Nephron (organoid): ENCODE results near the gene NPL.

Source experiments
- H3K27ac Mint-ChIP-seq, 3 experiments: 2 replicates each; pipeline ENCODE4 v1.8.0; 2020; ENCODE audit warnings: mixed read lengths in 3 of 3, mild to moderate bottlenecking in 2 of 3, moderate library complexity in 1 of 3
- H3K27me3 Mint-ChIP-seq: 2 replicates; pipeline ENCODE4 v1.8.0; 2021; ENCODE audit warnings: low read depth, mild to moderate bottlenecking, moderate library complexity, mixed read lengths
- H3K36me3 Mint-ChIP-seq: 2 replicates; pipeline ENCODE4 v1.8.0; 2020; ENCODE audit warnings: low read depth, mixed read lengths
- H3K4me1 Mint-ChIP-seq: 2 replicates; pipeline ENCODE4 v1.8.0; 2020; ENCODE audit warnings: mixed read lengths
- H3K4me3 Mint-ChIP-seq, 3 experiments: 2 replicates each; pipeline ENCODE4 v1.8.0; 2020; ENCODE audit warnings: mild to moderate bottlenecking in 3 of 3, mixed read lengths in 3 of 3, moderate library complexity in 2 of 3
- H3K9me3 Mint-ChIP-seq: 2 replicates; pipeline ENCODE4 v1.8.0; 2020; ENCODE audit warnings: mixed read lengths
- CTCF ChIP-seq, 3 experiments: fragments of 200-600 bp; sonication (generic); IDR thresholded peaks; one replicate each; pipeline ENCODE4 v1.5.0; 2021; ENCODE audit warnings: antibody characterized with exemption in 3 of 3; ENCODE audit not compliant: unreplicated experiment in 3 of 3

NPL gene

DNA sequence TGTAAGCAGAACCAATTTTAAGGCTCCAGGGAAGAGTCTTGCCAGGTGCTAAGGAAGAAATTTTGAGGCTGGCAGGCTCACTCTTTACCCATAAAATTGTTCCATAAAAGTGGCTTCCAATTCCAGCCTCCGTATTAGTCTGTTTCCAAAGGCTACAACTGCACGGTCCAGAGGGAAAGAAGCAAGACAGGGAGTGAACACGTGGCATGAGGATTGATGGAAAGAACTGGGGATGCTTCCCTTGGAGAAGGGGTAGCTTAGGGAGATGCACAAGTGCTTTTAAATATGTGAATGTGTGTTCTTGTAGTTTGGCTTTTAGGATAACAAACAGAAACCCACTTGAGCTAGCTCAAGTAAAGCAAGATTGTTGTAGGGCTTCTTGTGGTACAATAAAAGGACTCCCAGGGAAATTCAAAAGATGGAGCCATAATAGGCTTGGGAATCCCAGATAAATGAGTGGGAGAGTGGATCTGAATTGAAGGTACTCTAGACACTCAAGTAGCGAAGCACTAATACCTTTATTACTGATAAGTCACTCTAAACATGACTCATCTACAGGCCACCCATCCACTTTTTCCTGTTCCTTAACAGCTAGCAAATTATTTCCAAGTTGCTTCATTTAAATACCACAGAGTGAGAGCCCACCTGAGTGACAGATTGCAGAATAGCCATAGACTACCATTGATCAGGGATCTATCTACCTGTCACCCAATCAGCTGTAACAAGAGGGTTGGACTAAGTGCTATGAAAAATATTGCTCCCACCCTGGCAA is 34.8 kb upstream of the NPL start:
- Mint-ChIP-seq H3K36me3 (no peaks in the 10 kb centered on the region), H3K27me3 (no peaks in the 10 kb centered on the region), H3K27ac (peak overlapping the region in 2 of 3 experiments; percentile 2 to 65), H3K4me3 (no peak overlapping the region), H3K9me3 (peaks cover 1% of the 10 kb centered on the region), H3K4me1 (peaks cover 36% of the 10 kb centered on the region)
- TF ChIP-seq CTCF (IDR thresholded peaks at IDR 0.05; ENCODE audit: unreplicated experiment in 3 of 3) = no peak

DNA sequence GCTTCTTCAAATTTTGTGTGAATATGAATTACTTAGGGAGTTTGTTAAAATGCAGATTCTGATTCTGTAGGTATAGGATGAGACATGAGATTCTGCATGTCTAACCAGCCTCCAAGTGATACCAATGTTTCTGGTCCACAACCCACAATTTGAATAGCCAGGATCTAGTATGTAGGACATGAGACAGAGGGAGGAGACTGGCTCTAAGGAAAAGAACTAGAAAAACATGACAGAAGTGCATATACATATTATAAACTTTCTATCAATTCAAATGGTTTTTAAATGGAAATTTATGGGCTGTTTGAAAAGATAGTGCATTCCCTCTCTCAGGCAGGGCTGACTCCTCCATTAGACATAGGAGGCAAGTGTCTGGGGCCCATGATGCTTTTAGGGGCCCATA is 33.9 kb upstream of the NPL start:
- no peak for TF ChIP-seq CTCF (IDR thresholded peaks at IDR 0.05; ENCODE audit: unreplicated experiment in 3 of 3)
- Mint-ChIP-seq H3K4me1 (peaks cover 35% of the 10 kb centered on the region), H3K27me3 (no peaks in the 10 kb centered on the region), H3K36me3 (no peaks in the 10 kb centered on the region), H3K9me3 (no peaks in the 10 kb centered on the region), H3K27ac (no peak overlapping the region), H3K4me3 (no peak overlapping the region)

DNA sequence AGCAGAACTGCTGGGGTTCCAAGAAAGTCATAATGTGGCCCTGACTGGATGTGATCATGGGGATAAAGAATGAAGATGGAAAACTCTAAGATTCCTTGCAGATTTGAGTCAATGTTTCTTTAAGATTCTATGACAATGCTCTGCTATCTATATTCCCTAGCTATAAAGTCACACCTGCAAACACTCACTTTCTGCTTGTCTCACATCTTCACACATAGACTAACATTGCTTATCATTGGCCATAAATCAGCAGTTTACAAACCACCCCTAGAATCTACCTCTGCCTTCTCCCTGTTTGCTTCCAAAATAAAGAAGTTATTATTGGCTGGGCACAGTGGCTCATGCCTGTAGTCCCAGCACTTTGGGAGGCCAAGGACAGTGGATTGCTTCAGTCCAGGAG is 33.1 kb upstream of the NPL start:
- H3K36me3 Mint-ChIP-seq = no peaks in the 10 kb centered on the region
- no peak overlapping the region for H3K27ac Mint-ChIP-seq
- no peak for TF ChIP-seq CTCF (IDR thresholded peaks at IDR 0.05; ENCODE audit: unreplicated experiment in 3 of 3)
- no peaks in the 10 kb centered on the region for H3K9me3 Mint-ChIP-seq
- H3K4me3 Mint-ChIP-seq = no peak overlapping the region
- H3K4me1 Mint-ChIP-seq = peaks cover 30% of the 10 kb centered on the region
- no peaks in the 10 kb centered on the region for H3K27me3 Mint-ChIP-seq

DNA sequence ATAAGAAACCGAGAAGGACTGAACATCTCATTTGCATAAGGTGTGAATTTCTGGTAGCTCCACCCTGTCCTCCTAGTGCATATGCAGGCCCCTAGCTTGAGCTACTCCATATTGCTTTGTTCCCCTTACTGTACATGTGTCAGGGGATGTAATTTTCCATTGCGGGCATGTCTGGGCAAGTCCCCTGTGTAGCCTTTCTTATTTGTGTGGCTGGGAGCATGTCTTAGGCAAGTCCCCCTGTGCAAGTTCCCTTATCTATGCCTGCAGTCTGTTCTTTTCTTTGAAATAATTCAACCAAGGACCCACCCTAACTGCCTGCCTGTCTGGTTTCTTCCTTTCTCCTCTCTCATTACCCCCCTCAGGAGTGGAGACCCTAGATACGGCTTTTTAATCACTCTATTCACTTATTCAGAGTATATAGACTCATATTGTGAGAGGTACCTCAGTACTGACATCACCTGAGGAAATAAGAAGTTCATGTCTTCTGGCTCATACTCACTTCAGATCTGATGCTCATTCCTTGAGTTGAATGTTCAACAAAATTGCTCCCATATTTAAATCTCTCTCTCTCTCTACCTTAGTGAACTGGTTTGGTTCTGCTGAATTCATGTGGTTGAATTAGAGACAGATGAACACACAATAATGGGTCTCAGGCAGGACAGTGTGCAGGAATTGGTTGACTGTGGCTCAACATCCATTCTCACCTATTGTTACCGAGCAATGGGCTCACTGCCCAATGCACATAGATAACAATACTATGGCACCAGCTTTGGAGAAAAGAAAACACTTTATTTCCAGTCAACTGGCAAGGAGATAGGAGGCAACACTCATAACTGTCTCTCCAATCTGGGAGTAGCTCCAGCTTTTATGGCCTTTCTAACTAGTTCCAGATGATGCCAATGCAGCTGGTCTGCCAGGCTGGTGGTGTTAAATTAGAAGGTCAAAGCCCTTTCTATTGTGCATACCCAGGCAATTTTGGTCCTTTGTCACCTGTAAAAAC is 27.9 kb upstream of the NPL start:
- no peaks in the 10 kb centered on the region for H3K9me3 Mint-ChIP-seq
- H3K4me1 Mint-ChIP-seq = peaks cover 25% of the 10 kb centered on the region
- TF ChIP-seq CTCF (IDR thresholded peaks at IDR 0.05; ENCODE audit: unreplicated experiment in 3 of 3) = no peak
- H3K27me3 Mint-ChIP-seq = peaks cover 5% of the 10 kb centered on the region
- H3K36me3 Mint-ChIP-seq = no peaks in the 10 kb centered on the region
- no peak overlapping the region for H3K27ac Mint-ChIP-seq
- H3K4me3 Mint-ChIP-seq = no peak overlapping the region

GRCh38 chr1:182762536-182762935 is 27.0 kb upstream of the NPL start:
- H3K4me1 Mint-ChIP-seq = peaks cover 25% of the 10 kb centered on the region
- no peaks in the 10 kb centered on the region for H3K9me3 Mint-ChIP-seq
- H3K27ac Mint-ChIP-seq = no peak overlapping the region
- peaks cover 5% of the 10 kb centered on the region for H3K27me3 Mint-ChIP-seq
- no peak for TF ChIP-seq CTCF (IDR thresholded peaks at IDR 0.05; ENCODE audit: unreplicated experiment in 3 of 3)
- H3K36me3 Mint-ChIP-seq = no peaks in the 10 kb centered on the region
- no peak overlapping the region for H3K4me3 Mint-ChIP-seq
